Kidney (tissue), 14 donors: Measurements from ENCODE around the gene STIM2. TPM values are rescaled to one million over a fixed set of nuclear protein-coding genes. Genes with fewer than 3 reads are reported as not detected.

Source experiments
- DNase-seq, 5 donors: peaks; one replicate each; pipeline ENCODE4 v3.0.0-alpha.2; 2013 to 2020
- FAIRE-seq: peaks from 2 replicates; lab custom pipeline; 2012; peaks lifted over from hg19 to GRCh38; lab: Jason Lieb, UNC
- H3K27ac ChIP-seq, 2 donors: one replicate each; pipeline ENCODE4 v1.7.0; 2013; ENCODE audit warnings: low read depth in 2 of 2, low read length in 2 of 2, inconsistent platforms in 1 of 2
- H3K27me3 ChIP-seq: one replicate; pipeline ENCODE4 v1.7.1; 2013; ENCODE audit warnings: low read length, inconsistent platforms; ENCODE audit not compliant: control insufficient read depth, insufficient read depth
- H3K36me3 ChIP-seq, 3 donors: one replicate each; pipeline versions ENCODE4 v1.7.0 to v1.7.1; 2013; ENCODE audit warnings: low read length in 3 of 3, control low read depth in 1 of 3, inconsistent platforms in 1 of 3; ENCODE audit not compliant: insufficient read depth in 3 of 3, control insufficient read depth in 2 of 3
- H3K4me1 ChIP-seq, 3 donors: one replicate each; pipeline versions ENCODE4 v1.7.0 to v1.7.1; 2013; ENCODE audit warnings: low read length in 3 of 3, inconsistent platforms in 1 of 3, low read depth in 1 of 3; ENCODE audit not compliant: control insufficient read depth in 2 of 3, insufficient read depth in 2 of 3
- H3K4me3 ChIP-seq, 3 donors: one replicate each; pipeline versions ENCODE4 v1.7.0 to v1.8.1; 2013; ENCODE audit warnings: low read length in 3 of 3, control low read depth in 1 of 3, inconsistent platforms in 1 of 3
- H3K9ac ChIP-seq, 3 donors: one replicate each; pipeline versions ENCODE4 v1.7.0 to v1.7.1; 2013; ENCODE audit warnings: low read length in 3 of 3, control low read depth in 1 of 3, inconsistent platforms in 1 of 3
- H3K9me3 ChIP-seq, 3 donors: one replicate each; pipeline versions ENCODE4 v1.7.0 to v1.7.1; 2013; ENCODE audit warnings: low read length in 3 of 3, control low read depth in 1 of 3, inconsistent platforms in 1 of 3; ENCODE audit not compliant: control insufficient read depth in 2 of 3, insufficient read depth in 1 of 3
- intact Hi-C: fragments of 100-400 bp; cut with DNase I; formaldehyde crosslinking; loops from one replicate; pipeline ENCODE4 v1.11.1; 2022
- polyA plus RNA-seq: library from polyadenylated mRNA; stranded (reverse); fragments of 350-450 nt; fragmentation: Illumina TruSeq; extraction: RNeasy Lipid Tissue Mini Kit (QIAGEN cat#74804); gene quantifications from one replicate; pipeline ENCODE4 v1.2.3, GENCODE V29; 2014; ENCODE audit warnings: low read depth, low replicate concordance; ENCODE audit not compliant: insufficient read depth
- total RNA-seq: library from RNA; stranded (reverse); fragmentation: NEBNext Ultra II Directional; extraction: Animal tissue kit (Norgen Biotek cat#: 25700); gene quantifications from one replicate; pipeline ENCODE4 v1.2.1, GENCODE V29; 2021
- TF ChIP-seq, protein P1 (sequence below): IDR thresholded peaks from 3 replicates; pipeline ENCODE4 v1.5.1; 2012; ENCODE audit warnings: mild to moderate bottlenecking, moderate library complexity, borderline replicate concordance; ENCODE audit not compliant: insufficient read depth; ENCODE audit errors: extremely low read depth
- donor health status: control.
- donor health status: control.
- donor health status: control.
- donor health status: control.
- donor health status: control.
- donor health status: DM: yes; HTN: yes; CAD: no.
- donor health status: Normal renal cell carcinoma (clear cell type).

STIM2 gene
- total and polyA plus RNA-seq, 2 donors from 2014 or later = 27.8 to 38.9 TPM

DNA sequence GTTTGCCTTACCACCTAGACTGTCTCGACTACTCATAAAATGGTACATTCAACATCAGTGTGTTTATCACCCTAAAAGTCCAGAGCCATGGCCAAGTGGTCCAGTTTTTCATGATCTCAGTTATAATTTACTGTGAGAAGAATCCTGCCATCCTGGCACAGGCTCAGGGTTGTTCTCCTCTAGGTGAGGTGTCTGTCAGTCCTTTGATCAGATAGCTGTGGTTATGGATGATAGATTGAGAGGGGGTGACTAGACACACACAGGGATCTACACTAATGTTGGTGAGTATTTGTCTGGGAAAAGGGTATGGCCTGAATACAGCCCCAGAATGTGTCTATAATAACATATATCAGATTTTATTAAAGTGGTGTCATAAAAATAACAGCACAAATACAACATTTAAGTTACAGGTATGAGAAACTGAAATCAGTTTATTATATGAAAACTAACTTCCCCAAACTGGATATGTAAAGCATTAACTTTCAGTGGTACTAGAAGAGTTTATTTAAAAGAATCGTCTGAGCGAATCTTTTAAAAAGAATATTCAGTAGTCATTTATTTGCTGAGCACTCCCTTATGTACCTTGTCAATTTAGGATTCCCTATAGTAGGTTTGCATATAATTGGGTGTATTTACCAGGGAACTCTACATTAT, 93.3 kb downstream of the STIM2 start:
- H3K9me3 ChIP-seq = no peaks in the 10 kb centered on the region
- H3K9ac ChIP-seq = no peak overlapping the region
- H3K27ac ChIP-seq = no peak overlapping the region
- DNase-seq = no peak
- no peak for FAIRE-seq
- TF ChIP-seq, protein P1, sequence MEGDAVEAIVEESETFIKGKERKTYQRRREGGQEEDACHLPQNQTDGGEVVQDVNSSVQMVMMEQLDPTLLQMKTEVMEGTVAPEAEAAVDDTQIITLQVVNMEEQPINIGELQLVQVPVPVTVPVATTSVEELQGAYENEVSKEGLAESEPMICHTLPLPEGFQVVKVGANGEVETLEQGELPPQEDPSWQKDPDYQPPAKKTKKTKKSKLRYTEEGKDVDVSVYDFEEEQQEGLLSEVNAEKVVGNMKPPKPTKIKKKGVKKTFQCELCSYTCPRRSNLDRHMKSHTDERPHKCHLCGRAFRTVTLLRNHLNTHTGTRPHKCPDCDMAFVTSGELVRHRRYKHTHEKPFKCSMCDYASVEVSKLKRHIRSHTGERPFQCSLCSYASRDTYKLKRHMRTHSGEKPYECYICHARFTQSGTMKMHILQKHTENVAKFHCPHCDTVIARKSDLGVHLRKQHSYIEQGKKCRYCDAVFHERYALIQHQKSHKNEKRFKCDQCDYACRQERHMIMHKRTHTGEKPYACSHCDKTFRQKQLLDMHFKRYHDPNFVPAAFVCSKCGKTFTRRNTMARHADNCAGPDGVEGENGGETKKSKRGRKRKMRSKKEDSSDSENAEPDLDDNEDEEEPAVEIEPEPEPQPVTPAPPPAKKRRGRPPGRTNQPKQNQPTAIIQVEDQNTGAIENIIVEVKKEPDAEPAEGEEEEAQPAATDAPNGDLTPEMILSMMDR = no peak
- H3K27me3 ChIP-seq = no peaks in the 10 kb centered on the region
- H3K4me3 ChIP-seq = no peak overlapping the region
- H3K4me1 ChIP-seq = no peaks in the 10 kb centered on the region
- intact Hi-C loops = no loop called here
- H3K36me3 ChIP-seq = no peaks in the 10 kb centered on the region

DNA sequence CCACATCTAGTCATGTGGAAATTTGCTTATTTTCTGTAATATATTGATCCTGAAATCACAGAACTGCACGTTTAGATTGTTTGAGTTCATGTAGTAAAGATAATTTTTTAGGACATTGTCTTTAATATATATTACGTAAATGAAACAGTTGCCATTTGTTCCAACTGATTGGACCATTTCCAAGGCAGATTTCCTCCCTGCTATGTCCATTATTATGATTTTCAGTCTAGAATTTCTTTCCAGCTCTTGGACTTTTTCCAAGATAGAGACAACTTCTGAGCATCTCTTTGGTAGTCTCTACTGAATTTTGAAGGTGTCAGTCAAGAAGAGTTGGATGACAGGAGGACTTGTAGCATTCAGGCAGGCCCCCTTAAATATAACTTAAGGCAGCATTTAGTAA, 94.6 kb downstream of the STIM2 start:
- no peaks in the 10 kb centered on the region for H3K36me3 ChIP-seq
- TF ChIP-seq, protein P1 = no peak
- no peaks in the 10 kb centered on the region for H3K27me3 ChIP-seq
- H3K27ac ChIP-seq = no peak overlapping the region
- FAIRE-seq = no peak
- H3K9me3 ChIP-seq = no peaks in the 10 kb centered on the region
- intact Hi-C loops = no loop called here
- H3K4me1 ChIP-seq = no peaks in the 10 kb centered on the region
- H3K9ac ChIP-seq = no peak overlapping the region
- H3K4me3 ChIP-seq = no peak overlapping the region
- DNase-seq = peak in 1 of 5 donors; percentile 7

DNA sequence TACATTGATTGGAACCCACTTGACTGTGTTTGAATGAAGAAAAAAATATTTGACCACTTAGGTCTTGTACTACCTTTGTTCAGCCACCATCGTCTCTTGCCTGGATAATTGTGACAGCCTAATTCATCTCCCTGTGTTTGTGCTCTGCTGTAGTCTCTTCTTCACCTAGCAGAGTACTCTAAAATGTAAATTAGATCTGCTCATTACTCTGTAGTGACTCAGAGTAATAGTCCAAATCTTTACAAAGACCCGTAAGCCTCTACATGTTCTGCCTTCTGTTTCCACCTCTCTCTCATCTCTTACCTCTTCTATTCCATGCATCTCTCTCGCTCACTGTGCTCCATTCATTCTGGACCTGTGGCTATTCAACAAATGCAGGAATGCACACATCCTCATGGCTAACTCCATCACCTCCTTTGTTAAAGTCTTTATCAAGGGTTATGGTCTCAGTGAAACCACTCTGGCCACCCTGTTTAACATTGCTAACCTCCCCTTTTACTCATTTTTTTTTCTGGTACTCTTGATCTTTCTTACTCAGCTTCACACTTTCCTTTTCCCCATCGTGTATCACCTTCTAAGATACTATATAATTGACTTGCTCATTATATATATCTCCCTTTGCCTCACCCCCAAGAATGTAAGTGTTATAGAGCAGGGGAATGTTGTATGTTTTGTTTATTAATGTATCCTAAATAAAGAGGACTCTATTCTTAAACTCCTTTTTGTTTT, 98.4 kb downstream of the STIM2 start:
- no peaks in the 10 kb centered on the region for H3K9me3 ChIP-seq
- intact Hi-C loops = no loop called here
- H3K4me3 ChIP-seq = no peak overlapping the region
- H3K27ac ChIP-seq = no peak overlapping the region
- no peak overlapping the region for H3K9ac ChIP-seq
- no peak for DNase-seq
- FAIRE-seq = no peak
- no peaks in the 10 kb centered on the region for H3K27me3 ChIP-seq
- H3K36me3 ChIP-seq = no peaks in the 10 kb centered on the region
- no peaks in the 10 kb centered on the region for H3K4me1 ChIP-seq
- TF ChIP-seq, protein P1 = no peak
